NCI-H69 (cell line): ENCODE measurements around the gene CHI3L1.

ENCODE experiments used
- DNase-seq: peaks from one replicate; lab custom pipeline; 2025; lab: John Stamatoyannopoulos, UW

The CHI3L1 gene

GRCh38 chr1:203206129-203206687 is 19.7 kb upstream of the CHI3L1 start:
- DNase-seq: no peak

GRCh38 chr1:203204756-203205155 is 18.3 kb upstream of the CHI3L1 start:
- DNase-seq: no peak

- DNase-seq: no peak
Measured at GRCh38 chr1:203202431-203203245, 16.1 kb upstream of the CHI3L1 start.

GRCh38 chr1:203201516-203202205 is 15.2 kb upstream of the CHI3L1 start:
- no peak for DNase-seq

- DNase-seq: no peak
Measured at GRCh38 chr1:203200916-203201315, 14.4 kb upstream of the CHI3L1 start.

GRCh38 chr1:203199816-203200571 is 13.5 kb upstream of the CHI3L1 start:
- DNase-seq: no peak

- no peak for DNase-seq
Measured at GRCh38 chr1:203199481-203199815, 12.9 kb upstream of the CHI3L1 start.

- DNase-seq: no peak
Measured at GRCh38 chr1:203199002-203199401, 12.5 kb upstream of the CHI3L1 start.

GRCh38 chr1:203197625-203198024 is 11.1 kb upstream of the CHI3L1 start:
- DNase-seq: no peak

- no peak for DNase-seq
Measured at GRCh38 chr1:203196371-203196770, 9.9 kb upstream of the CHI3L1 start.

GRCh38 chr1:203190949-203191348 is 4.4 kb upstream of the CHI3L1 start:
- no peak for DNase-seq

GRCh38 chr1:203189951-203190352 is 3.4 kb upstream of the CHI3L1 start:
- DNase-seq: no peak

GRCh38 chr1:203188686-203189232 is 2.3 kb upstream of the CHI3L1 start:
- no peak for DNase-seq

GRCh38 chr1:203187689-203188264 is 1.3 kb upstream of the CHI3L1 start:
- no peak for DNase-seq

GRCh38 chr1:203187304-203187685 is 791 bp upstream of the CHI3L1 start:
- DNase-seq: no peak

GRCh38 chr1:203186091-203186445 is 436 bp downstream of the CHI3L1 start:
- no peak for DNase-seq

- no peak for DNase-seq
Measured at GRCh38 chr1:203185585-203185984, 919 bp downstream of the CHI3L1 start.

- no peak for DNase-seq
Measured at GRCh38 chr1:203185061-203185461, 1.4 kb downstream of the CHI3L1 start.

GRCh38 chr1:203184467-203184866 is 2.0 kb downstream of the CHI3L1 start:
- DNase-seq: no peak

GRCh38 chr1:203183828-203184227 is 2.7 kb downstream of the CHI3L1 start:
- DNase-seq: no peak

- DNase-seq: no peak
Measured at GRCh38 chr1:203182387-203182953, 4.0 kb downstream of the CHI3L1 start.
